IMR-90 (cell line): ENCODE results near the gene SCGB1C2. TPM values are rescaled to one million over a fixed set of nuclear protein-coding genes. Genes with fewer than 3 reads are reported as not detected.

Experiments used
- ATAC-seq: fragments of 200-7000 bp; cut with Tn5 transposase; 2 replicates; pipeline ENCODE4 v1.9.1; 2020; ENCODE audit warnings: low read depth, mild to moderate bottlenecking, moderate library complexity
- BruUV-seq: library from RNA; stranded (reverse); fragments of 400-500 nt; replicated peaks from 2 replicates; lab custom pipeline; 2021; lab: Mats Ljungman, UMichigan
- CTCF ChIA-PET: fragments of 300-600 bp; formaldehyde crosslinking; extraction: SDS; loops from one replicate; lab custom pipeline; 2021; ENCODE audit warnings: antibody characterized with exemption; lab: Yijun Ruan, JAX
- POLR2A ChIA-PET: fragments of 300-600 bp; sonication (Branson Sonifier 250); formaldehyde crosslinking; loops from one replicate; lab custom pipeline; 2022; ENCODE audit warnings: antibody characterized with exemption; ENCODE audit not compliant: unreplicated experiment; lab: Charles Lee
- DNase-seq: peaks from one replicate; pipeline ENCODE4 v3.0.0; 2013
- H2AFZ ChIP-seq: replicated peaks from 2 replicates; pipeline ENCODE3; 2013; ENCODE audit warnings: low read length, mild to moderate bottlenecking; ENCODE audit not compliant: poor library complexity
- H2AK5ac ChIP-seq: 2 replicates; pipeline ENCODE4 v1.6.1; 2013; ENCODE audit warnings: low read depth, low read length, inconsistent platforms
- H2AK9ac ChIP-seq: replicated peaks from 2 replicates; pipeline ENCODE3; 2013; ENCODE audit warnings: mild to moderate bottlenecking, low read depth, low read length, moderate library complexity; ENCODE audit not compliant: poor library complexity
- H2BK120ac ChIP-seq: 2 replicates; pipeline ENCODE4 v1.6.1; 2013; ENCODE audit warnings: low read depth, low read length, inconsistent platforms
- H2BK15ac ChIP-seq: 3 replicates; pipeline ENCODE4 v1.6.1; 2013; ENCODE audit warnings: low read depth, low read length, inconsistent platforms
- H2BK20ac ChIP-seq: 2 replicates; pipeline ENCODE4 v1.6.1; 2013; ENCODE audit warnings: low read depth, mild to moderate bottlenecking, inconsistent platforms, low read length, moderate library complexity
- H2BK5ac ChIP-seq: 2 replicates; pipeline ENCODE4 v1.6.1; 2013; ENCODE audit warnings: mild to moderate bottlenecking, low read depth, low read length, inconsistent platforms; ENCODE audit not compliant: poor library complexity, severe bottlenecking
- H3K14ac ChIP-seq: replicated peaks from 2 replicates; pipeline ENCODE4 v1.6.1; 2013; ENCODE audit warnings: low read depth, low read length, inconsistent platforms
- H3K18ac ChIP-seq: 2 replicates; pipeline ENCODE4 v1.6.1; 2013; ENCODE audit warnings: low read depth, low read length, control low read depth
- H3K23ac ChIP-seq: 2 replicates; pipeline ENCODE4 v1.6.1; 2013; ENCODE audit warnings: low read depth, low read length, inconsistent platforms
- H3K27ac ChIP-seq: 2 replicates; pipeline ENCODE4 v1.5.1; 2013; ENCODE audit warnings: mild to moderate bottlenecking, control low read depth, low read length; ENCODE audit not compliant: insufficient read depth
- H3K27me3 ChIP-seq: 2 replicates; pipeline ENCODE4 v1.6.1; 2013; ENCODE audit warnings: low read length; ENCODE audit not compliant: control insufficient read depth, insufficient read depth
- H3K36me3 ChIP-seq: 2 replicates; pipeline ENCODE4 v1.6.1; 2013; ENCODE audit warnings: low read length, mixed read lengths; ENCODE audit not compliant: control insufficient read depth, insufficient read depth
- H3K4ac ChIP-seq: 2 replicates; pipeline ENCODE4 v1.6.1; 2013; ENCODE audit warnings: low read depth, low read length, inconsistent platforms
- H3K4me1 ChIP-seq: 2 replicates; pipeline ENCODE4 v1.6.1; 2013; ENCODE audit warnings: low read length, mixed read lengths; ENCODE audit not compliant: control insufficient read depth, insufficient read depth
- H3K4me2 ChIP-seq: 2 replicates; pipeline ENCODE4 v1.6.1; 2013; ENCODE audit warnings: low read depth, mild to moderate bottlenecking, control low read depth, low read length, moderate library complexity
- H3K4me3 ChIP-seq: 2 replicates; pipeline ENCODE4 v1.5.1; 2013; ENCODE audit warnings: low read depth, mild to moderate bottlenecking, control low read depth, low read length, moderate library complexity; ENCODE audit not compliant: insufficient read depth
- H3K56ac ChIP-seq: 2 replicates; pipeline ENCODE4 v1.6.1; 2013; ENCODE audit warnings: low read length, inconsistent platforms; ENCODE audit not compliant: insufficient read depth; ENCODE audit errors: extremely low read depth
- H3K79me1 ChIP-seq, 2 experiments: 2 replicates each; pipeline ENCODE4 v1.6.1; 2013; ENCODE audit warnings: low read length in 2 of 2, inconsistent platforms in 1 of 2, low read depth in 1 of 2
- H3K9ac ChIP-seq: 2 replicates; pipeline ENCODE4 v1.6.1; 2013; ENCODE audit warnings: low read depth, low read length, control low read depth
- H3K9me1 ChIP-seq: 2 replicates; pipeline ENCODE4 v1.6.1; 2013; ENCODE audit warnings: low read length, inconsistent platforms; ENCODE audit not compliant: insufficient read depth
- H3K9me3 ChIP-seq: 2 replicates; pipeline ENCODE4 v1.6.1; 2013; ENCODE audit warnings: low read length; ENCODE audit not compliant: control insufficient read depth, insufficient read depth
- H4K20me1 ChIP-seq: 2 replicates; pipeline ENCODE4 v1.6.1; 2013; ENCODE audit warnings: low read length, inconsistent platforms; ENCODE audit not compliant: insufficient read depth
- H4K5ac ChIP-seq: 2 replicates; pipeline ENCODE4 v1.6.1; 2013; ENCODE audit warnings: mild to moderate bottlenecking, low read depth, low read length, control low read depth
- H4K8ac ChIP-seq, 2 experiments: 2 replicates each; pipeline ENCODE4 v1.6.1; 2013; ENCODE audit warnings: low read depth in 2 of 2, low read length in 2 of 2, control low read depth in 1 of 2, inconsistent platforms in 1 of 2
- H4K91ac ChIP-seq: 2 replicates; pipeline ENCODE4 v1.6.1; 2013; ENCODE audit warnings: low read depth, low read length, inconsistent platforms; ENCODE audit not compliant: insufficient read depth
- BHLHE40 ChIP-seq: fragments of 150-350 bp; IDR thresholded peaks from 2 replicates; pipeline ENCODE4 v1.6.1; 2016; ENCODE audit warnings: mild to moderate bottlenecking, low read depth, low read length
- CEBPB ChIP-seq: IDR thresholded peaks from 2 replicates; pipeline ENCODE4 v1.6.1; 2012; ENCODE audit warnings: low read depth, low read length, improper control_type of control experiment
- CHD1 ChIP-seq: IDR thresholded peaks from 2 replicates; pipeline ENCODE4 v1.6.1; 2012; ENCODE audit warnings: low read depth, low read length, improper control_type of control experiment
- CTCF ChIP-seq: conservative IDR thresholded peaks from 2 replicates; pipeline ENCODE4 v1.5.1; 2012; ENCODE audit warnings: mild to moderate bottlenecking, low read depth, low read length, improper control_type of control experiment
- ELK1 ChIP-seq: fragments of 150-350 bp; IDR thresholded peaks from 2 replicates; pipeline ENCODE4 v1.6.1; 2016; ENCODE audit warnings: low read depth, mild to moderate bottlenecking, low read length, moderate library complexity, borderline replicate concordance
- FOS ChIP-seq: fragments of 150-350 bp; IDR thresholded peaks from 2 replicates; pipeline ENCODE4 v1.6.1; 2016; ENCODE audit warnings: low read depth, low read length
- MAFK ChIP-seq: IDR thresholded peaks from 2 replicates; pipeline ENCODE4 v1.6.1; 2012; ENCODE audit warnings: low read depth, low read length, improper control_type of control experiment
- MAZ ChIP-seq: IDR thresholded peaks from 2 replicates; pipeline ENCODE4 v1.6.1; 2012; ENCODE audit warnings: low read depth, mild to moderate bottlenecking, low read length, improper control_type of control experiment, moderate library complexity, borderline replicate concordance
- MXI1 ChIP-seq: IDR thresholded peaks from 2 replicates; pipeline ENCODE4 v1.6.1; 2012; ENCODE audit warnings: low read depth, mild to moderate bottlenecking, low read length, moderate library complexity, borderline replicate concordance
- NFE2L2 ChIP-seq: fragments of 150-350 bp; IDR thresholded peaks from 2 replicates; pipeline ENCODE4 v1.6.1; 2016; ENCODE audit warnings: low read depth, mild to moderate bottlenecking, low read length
- POLR2A ChIP-seq: IDR thresholded peaks from 2 replicates; pipeline ENCODE4 v1.6.1; 2012; ENCODE audit warnings: mild to moderate bottlenecking, low read depth, low read length
- RAD21 ChIP-seq: IDR thresholded peaks from 2 replicates; pipeline ENCODE4 v1.6.1; 2012; ENCODE audit warnings: low read length, improper control_type of control experiment
- RCOR1 ChIP-seq: IDR thresholded peaks from 2 replicates; pipeline ENCODE4 v1.6.1; 2012; ENCODE audit warnings: mild to moderate bottlenecking, low read length, improper control_type of control experiment; ENCODE audit not compliant: insufficient replicate concordance
- RFX5 ChIP-seq: IDR thresholded peaks from 2 replicates; pipeline ENCODE4 v1.8.0; 2012; ENCODE audit warnings: low read depth, mild to moderate bottlenecking, low read length, moderate library complexity
- SMC3 ChIP-seq: fragments of 150-350 bp; IDR thresholded peaks from 2 replicates; pipeline ENCODE4 v1.6.1; 2016; ENCODE audit warnings: low read depth, mild to moderate bottlenecking, antibody characterized with exemption, low read length, moderate library complexity
- USF2 ChIP-seq: fragments of 150-350 bp; IDR thresholded peaks from 2 replicates; pipeline ENCODE4 v1.6.1; 2017; ENCODE audit warnings: mild to moderate bottlenecking, antibody characterized with exemption, low read length, low read depth
- WGBS, 2 experiments: methylation state at CpG; one replicate each; pipeline versions ENCODE4 v1.1.5 to v1.1.7; 2013; ENCODE audit warnings: missing lambda C conversion rate in 2 of 2; ENCODE audit not compliant: insufficient read length in 1 of 2; ENCODE audit errors: extremely low coverage in 2 of 2; 5-methylcytosine and 5-hydroxymethylcytosine counted together
- dilution Hi-C: fragments of 300-500 bp; cut with HindIII; formaldehyde crosslinking; loops from one replicate; pipeline ENCODE4 v1.14.3; 2018; ENCODE audit warnings: low sequenced_read_pairs; ENCODE audit not compliant: unreplicated experiment
- in situ Hi-C: fragments of 300-500 bp; cut with MboI; formaldehyde crosslinking; loops from 3 replicates; pipeline ENCODE4 v1.14.3; 2019; ENCODE audit warnings: low sequenced_read_pairs, inconsistent platforms, mixed read lengths
- intact Hi-C: fragments of 100-400 bp; cut with micrococcal nuclease; formaldehyde crosslinking; loops from 2 replicates; pipeline ENCODE4 v1.10.0; 2022
- polyA plus RNA-seq, 3 experiments: library from polyadenylated mRNA; depleted of rRNA; stranded (reverse); fragments of >200 nt; gene quantifications; 2 replicates each; pipeline ENCODE4 v1.2.3, GENCODE V29; 2012; ENCODE audit warnings: low replicate concordance in 1 of 3
- total RNA-seq: library from RNA; depleted of rRNA; stranded (reverse); fragments of >200 nt; gene quantifications from 2 replicates; pipeline ENCODE4 v1.2.3, GENCODE V29; 2012

The SCGB1C2 gene
- total and polyA plus RNA-seq, 2 of the 4 experiments (the other 2 are of a cell fraction) = not detected

- no peak overlapping the region for H3K4me2 ChIP-seq
- no peak overlapping the region for H3K56ac ChIP-seq
- dilution Hi-C loops = no loop called here
- H4K20me1 ChIP-seq = no peaks in the 10 kb centered on the region
- H3K4me3 ChIP-seq = no peak overlapping the region
- H3K36me3 ChIP-seq = no peaks in the 10 kb centered on the region
- no peak overlapping the region for H4K91ac ChIP-seq
- ChIA-PET POLR2A (no interaction called here), CTCF (no interaction called here)
- peaks cover 65% of the 10 kb centered on the region for H3K27me3 ChIP-seq
- no peaks in the 10 kb centered on the region for H3K9me3 ChIP-seq
- TF ChIP-seq CEBPB (no peak), POLR2A (no peak), BHLHE40 (no peak), SMC3 (no peak), CHD1 (no peak), RCOR1 (no peak), ELK1 (no peak), MAFK (no peak), MAZ (no peak), CTCF (no peak), MXI1 (no peak), RFX5 (no peak), NFE2L2 (no peak), RAD21 (no peak), USF2 (no peak), FOS (no peak)
- no peaks in the 10 kb centered on the region for H3K9me1 ChIP-seq
- no peak overlapping the region for H4K5ac ChIP-seq
- H3K27ac ChIP-seq = no peak overlapping the region
- no peak for DNase-seq
- no peak overlapping the region for H2BK120ac ChIP-seq
- no peaks in the 10 kb centered on the region for H3K79me1 ChIP-seq
- H2AFZ ChIP-seq = no peak overlapping the region
- H2BK5ac ChIP-seq = no peak overlapping the region
- ATAC-seq = no peak; the same call in 1 of the 2 replicates
- H3K14ac ChIP-seq = no peak overlapping the region
- no peak overlapping the region for H3K23ac ChIP-seq
- H2AK9ac ChIP-seq = no peak overlapping the region
- no peak overlapping the region for H3K18ac ChIP-seq
- no peak overlapping the region for H3K4ac ChIP-seq
- in situ Hi-C loops = no loop called here
- no peak overlapping the region for H2AK5ac ChIP-seq
- H2BK20ac ChIP-seq = no peak overlapping the region
- BruUV-seq = no TSS peak
- no peak overlapping the region for H4K8ac ChIP-seq
- no peak overlapping the region for H3K9ac ChIP-seq
- 71% methylated on average over 3 of the region's 18 CpGs; no CpG with 5 or more reads in 1 of the 2 experiments for whole genome bisulfite sequencing, 2 experiments
- no peaks in the 10 kb centered on the region for H3K4me1 ChIP-seq
- intact Hi-C loops = no loop called here
- H2BK15ac ChIP-seq = no peak overlapping the region
Observed at GRCh38 chr17:182050-182751, 44.8 kb downstream of the SCGB1C2 start.
